K562 (cell line): Measurements from ENCODE around the gene HOXB3. TPM values are rescaled to one million over a fixed set of nuclear protein-coding genes. Genes with fewer than 3 reads are reported as not detected.

Experiments used
- ATAC-seq: fragments of 200-7000 bp; cut with Tn5 transposase; 3 replicates; pipeline ENCODE4 v1.9.1; 2020; ENCODE audit warnings: moderate library complexity
- BruUV-seq: library from RNA; stranded (reverse); fragments of 400-500 nt; replicated peaks from 2 replicates; lab custom pipeline; 2021; lab: Mats Ljungman, UMichigan
- CTCF ChIA-PET: fragments of 300-600 bp; formaldehyde crosslinking; extraction: SDS; loops from one replicate; lab custom pipeline; 2021; ENCODE audit warnings: low intra/inter-chr PET ratio; lab: Yijun Ruan, JAX
- POLR2A ChIA-PET: fragments of 300-600, 350-650 bp; sonication (Branson Sonifier 250); formaldehyde crosslinking; extraction: SDS; loops from one replicate; lab custom pipeline; 2021; ENCODE audit warnings: antibody characterized with exemption, inconsistent platforms; lab: Yijun Ruan, JAX
- DNase-seq, 4 experiments: peaks; one replicate each; pipeline versions ENCODE4 v3.0.0 to v3.0.0-alpha.2; 2011 to 2018; ENCODE audit warnings: low spot score in 3 of 4, mixed read lengths in 3 of 4; ENCODE audit errors: extremely low read depth in 1 of 4
- FAIRE-seq: peaks from 2 replicates; lab custom pipeline; 2011; peaks lifted over from hg19 to GRCh38; lab: Jason Lieb, UNC
- H2AFZ ChIP-seq: 2 replicates; pipeline ENCODE4 v1.6.0; 2011; ENCODE audit warnings: low read depth, low read length, control low read depth, inconsistent platforms
- H3K27ac ChIP-seq: fragments of 200-600 bp; 3 replicates; pipeline ENCODE4 v1.8.0; 2011; ENCODE audit warnings: low read depth, mild to moderate bottlenecking, control low read depth, inconsistent platforms, low read length, moderate library complexity, mixed read lengths; ENCODE audit errors: extremely low read depth
- H3K27me3 ChIP-seq, 2 experiments: fragments of 300-600 bp in 1 of 2; 2 replicates in 1 of 2; 3 replicates in 1 of 2; pipeline versions ENCODE4 v1.6.0 to v1.8.0; 2011; ENCODE audit warnings: inconsistent platforms in 2 of 2, low read length in 2 of 2, mild to moderate bottlenecking in 1 of 2, mixed read lengths in 1 of 2, moderate library complexity in 1 of 2; ENCODE audit not compliant: control insufficient read depth in 2 of 2, insufficient read depth in 2 of 2
- H3K36me3 ChIP-seq: fragments of 300-600 bp; 3 replicates; pipeline ENCODE4 v1.8.0; 2011; ENCODE audit warnings: mild to moderate bottlenecking, low read length, inconsistent platforms; ENCODE audit not compliant: control insufficient read depth, insufficient read depth
- H3K4me1 ChIP-seq, 2 experiments: fragments of 200-600 bp in 1 of 2; replicated peaks in 1 of 2; 2 replicates in 1 of 2; 3 replicates in 1 of 2; pipeline versions ENCODE4 v1.5.1 to v1.8.0; 2011; ENCODE audit warnings: inconsistent platforms in 2 of 2, low read length in 2 of 2, mild to moderate bottlenecking in 1 of 2, mixed read lengths in 1 of 2, moderate library complexity in 1 of 2; ENCODE audit not compliant: control insufficient read depth in 2 of 2, insufficient read depth in 2 of 2
- H3K4me2 ChIP-seq: 2 replicates; pipeline ENCODE4 v1.6.1; 2011; ENCODE audit warnings: low read length, control low read depth, inconsistent platforms, mixed read lengths; ENCODE audit not compliant: insufficient read depth
- H3K4me3 ChIP-seq: fragments of 200-600 bp; sonication (generic), shearing (Covaris generic); 2 replicates; pipeline ENCODE4 v1.5.1; 2016; ENCODE audit warnings: control low read depth, inconsistent platforms
- H3K79me2 ChIP-seq: fragments of 200-600 bp; 3 replicates; pipeline ENCODE4 v1.8.0; 2011; ENCODE audit warnings: low read length, inconsistent platforms; ENCODE audit not compliant: control insufficient read depth, insufficient read depth
- H3K9ac ChIP-seq, 2 experiments: 2 replicates each; pipeline versions ENCODE4 v1.6.0 to v1.6.1; 2011; ENCODE audit warnings: low read depth in 2 of 2, low read length in 2 of 2, control low read depth in 1 of 2, inconsistent platforms in 1 of 2, mild to moderate bottlenecking in 1 of 2, mixed read lengths in 1 of 2; ENCODE audit not compliant: insufficient read depth in 1 of 2
- H3K9me1 ChIP-seq: one replicate; pipeline ENCODE4 v1.6.0; 2011; ENCODE audit warnings: inconsistent platforms, mild to moderate bottlenecking, low read length, moderate library complexity; ENCODE audit not compliant: control insufficient read depth, insufficient read depth
- H3K9me3 ChIP-seq: replicated peaks from 2 replicates; pipeline ENCODE4 v1.5.1; 2011; ENCODE audit warnings: low read depth, low read length, inconsistent platforms; ENCODE audit not compliant: control insufficient read depth, insufficient read depth
- H4K20me1 ChIP-seq: replicated peaks from 2 replicates; pipeline ENCODE4 v1.6.1; 2011; ENCODE audit warnings: low read length, inconsistent platforms, mixed read lengths; ENCODE audit not compliant: control insufficient read depth, insufficient read depth
- ESRRA ChIP-seq: fragments of 450-650 bp; IDR thresholded peaks from 2 replicates; pipeline ENCODE4 v1.6.1; 2014; ENCODE audit warnings: low read depth, mild to moderate bottlenecking, moderate library complexity, borderline replicate concordance
- GABPB1 ChIP-seq: sonication (generic); formaldehyde crosslinking; IDR thresholded peaks from 2 replicates; pipeline ENCODE4 v1.8.0; 2022; ENCODE audit warnings: mild to moderate bottlenecking, missing genetic modification reagents
- HIVEP1 ChIP-seq: fragments of 250-450 bp; sonication (Bioruptor Pico); IDR thresholded peaks from 2 replicates; pipeline ENCODE4 v1.4.0; 2020; ENCODE audit warnings: mild to moderate bottlenecking
- KLF1 ChIP-seq: fragments of 450-650 bp; IDR thresholded peaks from 2 replicates; pipeline ENCODE4 v1.6.1; 2016; ENCODE audit warnings: missing genetic modification characterization, missing compliant biosample characterization
- PHTF2 ChIP-seq: fragments of 250-450 bp; sonication (Bioruptor Pico); IDR thresholded peaks from 2 replicates; pipeline ENCODE4 v1.5.0; 2021; ENCODE audit warnings: mild to moderate bottlenecking
- PRPF4 ChIP-seq: fragments of 200-400 bp; formaldehyde crosslinking; IDR thresholded peaks from one replicate; pipeline ENCODE4 v1.6.1; 2017; ENCODE audit warnings: low read length, low read depth, mild to moderate bottlenecking; ENCODE audit not compliant: insufficient read depth, poor library complexity, severe bottlenecking
- SMAD2 ChIP-seq: fragments of 150-350 bp; IDR thresholded peaks from 2 replicates; pipeline ENCODE4 v1.6.1; 2014; ENCODE audit warnings: low read depth, mild to moderate bottlenecking, low read length
- TCF3 ChIP-seq: sonication (generic); formaldehyde crosslinking; IDR thresholded peaks from 2 replicates; pipeline ENCODE4 v1.4.0; 2020; ENCODE audit warnings: mild to moderate bottlenecking, missing genetic modification reagents
- WHSC1 ChIP-seq: IDR thresholded peaks from one replicate; pipeline ENCODE4 v1.6.1; 2012; ENCODE audit warnings: low read length, control low read depth, inconsistent platforms
- ZEB2 ChIP-seq: fragments of 450-650 bp; IDR thresholded peaks from 2 replicates; pipeline ENCODE4 v1.6.1; 2016
- ZFP36 ChIP-seq: fragments of 150-350 bp; IDR thresholded peaks from 2 replicates; pipeline ENCODE4 v1.6.1; 2018; ENCODE audit warnings: low read length, low read depth; ENCODE audit not compliant: partially characterized antibody
- ZNF324 ChIP-seq: fragments of 250-450 bp; sonication (Bioruptor Pico); IDR thresholded peaks from 2 replicates; pipeline ENCODE4 v1.4.0; 2020; ENCODE audit warnings: mild to moderate bottlenecking
- ZNF785 ChIP-seq: fragments of 250-450 bp; sonication (Bioruptor Pico); IDR thresholded peaks from 2 replicates; pipeline ENCODE4 v1.4.0; 2020; ENCODE audit warnings: mild to moderate bottlenecking
- WGBS: fragments of 100-300 bp; shearing (Covaris generic); methylation state at CpG from one replicate; pipeline ENCODE4 v1.1.6; 2016; ENCODE audit warnings: low coverage, mixed read lengths; ENCODE audit not compliant: insufficient coverage; ENCODE audit errors: missing lambda C conversion rate; 5-methylcytosine and 5-hydroxymethylcytosine counted together
- in situ Hi-C: fragments of 300-500 bp; cut with MboI; formaldehyde crosslinking; loops from 4 replicates; pipeline ENCODE4 v1.15.0; 2018; ENCODE audit warnings: inconsistent platforms, mixed read lengths
- intact Hi-C: fragments of 100-400 bp; cut with micrococcal nuclease; formaldehyde crosslinking; loops from 2 replicates; pipeline ENCODE4 v1.14.2; 2022
- polyA plus RNA-seq, 8 experiments: library from polyadenylated mRNA; depleted of rRNA in 4 of 8; stranded (reverse) in 5 of 8; unstranded in 3 of 8; fragments of >200 nt; fragmentation: Nextera tagmentation in 2 of 8; fragmentation: Illumina TruSeq in 1 of 8; extraction: Ambion mirVana in 2 of 8; extraction: Trizol in 1 of 8; gene quantifications; 2 replicates each; pipeline versions ENCODE4 v1.2.1 to v1.2.3, GENCODE V29; 2011 to 2014; ENCODE audit warnings: inconsistent platforms in 1 of 8, missing spikeins in 1 of 8
- total RNA-seq, 7 experiments: library from RNA; depleted of rRNA in 6 of 7; stranded (reverse); fragments of >200 nt in 6 of 7; fragmentation: Illumina TruSeq in 2 of 7; extraction: Trizol in 2 of 7; gene quantifications; 2 replicates each; pipeline versions ENCODE4 v1.2.1 to v1.2.3, GENCODE V29; 2011 to 2021; ENCODE audit warnings: low replicate concordance in 1 of 7
- TF ChIP-seq, protein P1 (sequence below): fragments of 200-800 bp; sonication (Bioruptor generic); IDR thresholded peaks from 2 replicates; pipeline ENCODE4 v1.6.1; 2017; ENCODE audit warnings: missing genetic modification characterization, missing compliant biosample characterization

The HOXB3 gene
- total and polyA plus RNA-seq, 9 of the 15 experiments (the other 6 are each of a cell fraction or from before 2014, with no cell fraction given), result 2.4 to 41.3 (median 20.2) TPM

DNA sequence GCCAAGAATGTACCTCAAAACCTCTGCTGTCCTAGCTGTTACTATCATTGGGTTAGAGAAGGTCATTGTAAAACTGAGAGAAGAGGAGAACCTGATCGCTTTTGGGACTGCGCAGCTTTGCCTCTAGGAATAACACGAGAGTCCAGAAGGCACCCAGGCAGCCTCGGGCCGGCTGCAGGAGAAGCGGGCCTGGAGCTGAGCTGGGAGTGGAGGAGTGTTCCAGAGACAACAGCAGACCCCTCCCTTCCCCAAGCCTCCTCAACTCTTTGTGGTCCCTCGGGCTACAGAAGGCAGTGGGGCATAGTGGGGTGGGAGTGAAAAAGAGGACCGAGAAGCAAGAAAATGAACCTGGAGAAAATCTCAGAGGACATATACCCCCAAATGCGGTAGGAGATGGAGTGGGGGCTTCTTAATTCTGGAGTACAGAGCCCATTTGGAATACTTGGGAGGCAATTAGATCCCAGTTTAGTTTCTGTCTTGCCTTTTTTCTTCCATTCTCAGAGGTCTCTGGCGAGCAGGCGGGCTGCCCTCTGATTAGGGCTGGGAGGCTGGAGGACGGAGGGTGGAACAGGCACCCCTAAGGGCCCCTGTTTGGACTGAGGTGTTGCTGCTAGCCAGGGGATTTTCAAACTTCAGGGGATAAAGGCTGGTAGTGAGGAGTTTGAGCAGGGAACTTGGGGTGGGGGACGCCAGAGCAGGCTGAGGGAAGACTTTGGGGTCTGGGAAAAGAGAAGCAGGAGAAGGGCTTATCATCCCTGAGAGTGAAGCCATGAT, 31.8 kb downstream of the HOXB3 start:
- WGBS, result 72% methylated on average over 13 of the region's 13 CpGs
- Histone ChIP-seq H3K4me3 (no peak overlapping the region), H3K27me3 (no peaks in the 10 kb centered on the region), H3K27ac (peak overlapping the region; percentile 2; the same call in 1 of the 3 replicates), H3K9ac (peak overlapping the region in 1 of 2 experiments; percentile 80; a peak in 2 of 4 replicates), H3K9me3 (no peaks in the 10 kb centered on the region), H3K79me2 (peaks cover 51% of the 10 kb centered on the region), H3K36me3 (peaks cover 72% of the 10 kb centered on the region; the same call in 2 of the 3 replicates), H3K9me1 (peaks cover 6% of the 10 kb centered on the region), H3K4me2 (no peak overlapping the region), H2AFZ (no peak overlapping the region), H3K4me1 (peaks cover 41 to 44% of the 10 kb centered on the region in 2 experiments), H4K20me1 (no peaks in the 10 kb centered on the region)
- POLR2A ChIA-PET, result interaction anchor here (0.5 to 3.4 kb wide), 3 partner anchors 8 to 22 kb away, joined by 3 to 21 read pairs (median 4); no protein-coding TSS in a partner anchor
- no peak for TF ChIP-seq HIVEP1 (CRISPR knock-in tag)
- TF ChIP-seq KLF1 (tag), result no peak
- no peak for TF ChIP-seq ZEB2
- no peak for TF ChIP-seq ZNF785 (CRISPR knock-in tag)
- TF ChIP-seq TCF3 (CRISPR knock-in tag), result no peak
- no peak for TF ChIP-seq PRPF4
- TF ChIP-seq ZNF324 (CRISPR knock-in tag), result no peak
- no peak for TF ChIP-seq ESRRA
- no peak for TF ChIP-seq PHTF2 (CRISPR knock-in tag)
- TF ChIP-seq, protein P1, sequence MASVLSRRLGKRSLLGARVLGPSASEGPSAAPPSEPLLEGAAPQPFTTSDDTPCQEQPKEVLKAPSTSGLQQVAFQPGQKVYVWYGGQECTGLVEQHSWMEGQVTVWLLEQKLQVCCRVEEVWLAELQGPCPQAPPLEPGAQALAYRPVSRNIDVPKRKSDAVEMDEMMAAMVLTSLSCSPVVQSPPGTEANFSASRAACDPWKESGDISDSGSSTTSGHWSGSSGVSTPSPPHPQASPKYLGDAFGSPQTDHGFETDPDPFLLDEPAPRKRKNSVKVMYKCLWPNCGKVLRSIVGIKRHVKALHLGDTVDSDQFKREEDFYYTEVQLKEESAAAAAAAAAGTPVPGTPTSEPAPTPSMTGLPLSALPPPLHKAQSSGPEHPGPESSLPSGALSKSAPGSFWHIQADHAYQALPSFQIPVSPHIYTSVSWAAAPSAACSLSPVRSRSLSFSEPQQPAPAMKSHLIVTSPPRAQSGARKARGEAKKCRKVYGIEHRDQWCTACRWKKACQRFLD (CRISPR knock-in tag), result no peak
- no peak for TF ChIP-seq SMAD2
- no peak for TF ChIP-seq GABPB1 (CRISPR knock-in tag)
- no peak for TF ChIP-seq WHSC1
- TF ChIP-seq ZFP36, result no peak
- CTCF ChIA-PET, result no interaction called here
- DNase-seq, result no peak
- no peak for ATAC-seq
- no TSS peak for BruUV-seq
- intact Hi-C loops, result no loop called here
- in situ Hi-C loops, result no loop called here
- FAIRE-seq, result no peak
